Mammary epithelial cell (primary cell): ENCODE data around the gene ANKRD9.

ENCODE experiments used
- CTCF ChIP-seq, 2 donors: IDR thresholded peaks in 1 of 2; conservative IDR thresholded peaks in 1 of 2; 2 replicates each; pipeline ENCODE4 v1.5.1; 2011 to 2012; ENCODE audit warnings: inconsistent platforms in 2 of 2, low read length in 2 of 2, mild to moderate bottlenecking in 2 of 2, control low read depth in 1 of 2, low read depth in 1 of 2; ENCODE audit not compliant: insufficient read depth in 1 of 2; ENCODE audit errors: extremely low read depth in 1 of 2
- EZH2 ChIP-seq: IDR thresholded peaks from 2 replicates; pipeline ENCODE4 v1.6.1; 2012; ENCODE audit warnings: low read length, inconsistent platforms, borderline replicate concordance

- TF ChIP-seq CTCF (conservative IDR thresholded peaks at IDR 0.05 in 1 of 2, IDR thresholded peaks at IDR 0.05 in 1 of 2; ENCODE audit: extremely low read depth in 1 of 2, insufficient read depth in 1 of 2, low read depth in 1 of 2, low read length in 2 of 2) (no peak), EZH2 (no peak)
Measured at GRCh38 chr14:102503641-102504327, 5.8 kb downstream of the ANKRD9 start.
